ENCODE results near the gene GABRA6. TPM values are rescaled to one million over a fixed set of nuclear protein-coding genes. Genes with fewer than 3 reads are reported as not detected.

Gene GABRA6
- total RNA-seq, 1 experiment from 2014 or later: not detected

GRCh38 chr5:161719157-161719556 lies 33.6 kb downstream of the GABRA6 start:
- ChIA-PET CTCF (no interaction called here), POLR2A (no interaction called here)
- 0 out of 2 replicates have a peak, but pooled peaks cover 3% of the 10 kb centered on the region for H3K9me3 ChIP-seq
- no TSS peak for BruUV-seq (replicated peaks)
- no peaks in the 10 kb centered on the region for H3K36me3 Mint-ChIP-seq (ENCODE audit: insufficient read depth, unreplicated experiment)
- TF ChIP-seq CTCF (IDR thresholded peaks at IDR 0.05; ENCODE audit: insufficient read depth in 1 of 2, low read depth in 1 of 2, low read length in 1 of 2, severe bottlenecking in 1 of 2, unreplicated experiment in 1 of 2): no peak
- no peak for DNase-seq
- H3K4me1 ChIP-seq: no peaks in the 10 kb centered on the region
- H3K36me3 ChIP-seq (ENCODE audit: control insufficient read depth, insufficient read depth, low read length): no peaks in the 10 kb centered on the region
- no peak overlapping the region for H3K4me3 Mint-ChIP-seq (ENCODE audit: unreplicated experiment)
- intact Hi-C loops (cut with micrococcal nuclease; ENCODE audit: unreplicated experiment): no loop called here
- H3K27me3 ChIP-seq (replicated peaks; ENCODE audit: control insufficient read depth, insufficient read depth, low read length): no peaks in the 10 kb centered on the region
- H3K27me3 Mint-ChIP-seq (ENCODE audit: insufficient read depth, unreplicated experiment): no peaks in the 10 kb centered on the region
- H3K4me3 ChIP-seq (ENCODE audit: low read depth, low read length): no peak overlapping the region
- no peak overlapping the region for H3K27ac Mint-ChIP-seq (ENCODE audit: unreplicated experiment)
- H3K4me1 Mint-ChIP-seq (ENCODE audit: low read depth, unreplicated experiment): no peaks in the 10 kb centered on the region
- no peaks in the 10 kb centered on the region for H3K9me3 Mint-ChIP-seq (ENCODE audit: unreplicated experiment)

GRCh38 chr5:161720460-161720859 lies 34.9 kb downstream of the GABRA6 start:
- ChIA-PET CTCF (no interaction called here), POLR2A (no interaction called here)
- H3K27me3 ChIP-seq (replicated peaks; ENCODE audit: control insufficient read depth, insufficient read depth, low read length): no peaks in the 10 kb centered on the region
- DNase-seq: no peak
- Mint-ChIP-seq H3K4me1 (ENCODE audit: low read depth, unreplicated experiment) (no peaks in the 10 kb centered on the region), H3K9me3 (ENCODE audit: unreplicated experiment) (no peaks in the 10 kb centered on the region), H3K27ac (ENCODE audit: unreplicated experiment) (no peak overlapping the region), H3K4me3 (ENCODE audit: unreplicated experiment) (no peak overlapping the region), H3K27me3 (ENCODE audit: insufficient read depth, unreplicated experiment) (peaks cover 4% of the 10 kb centered on the region), H3K36me3 (ENCODE audit: insufficient read depth, unreplicated experiment) (no peaks in the 10 kb centered on the region)
- intact Hi-C loops (cut with micrococcal nuclease; ENCODE audit: unreplicated experiment): no loop called here
- H3K4me3 ChIP-seq (ENCODE audit: low read depth, low read length): no peak overlapping the region
- H3K4me1 ChIP-seq: no peaks in the 10 kb centered on the region
- BruUV-seq (replicated peaks): no TSS peak
- H3K36me3 ChIP-seq (ENCODE audit: control insufficient read depth, insufficient read depth, low read length): no peaks in the 10 kb centered on the region
- TF ChIP-seq CTCF (IDR thresholded peaks at IDR 0.05; ENCODE audit: insufficient read depth in 1 of 2, low read depth in 1 of 2, low read length in 1 of 2, severe bottlenecking in 1 of 2, unreplicated experiment in 1 of 2): no peak
- H3K9me3 ChIP-seq: 0 out of 2 replicates have a peak, but pooled peaks cover 3% of the 10 kb centered on the region

- H3K27me3 ChIP-seq (replicated peaks; ENCODE audit: control insufficient read depth, insufficient read depth, low read length): no peaks in the 10 kb centered on the region
- intact Hi-C loops (cut with micrococcal nuclease; ENCODE audit: unreplicated experiment): no loop called here
- Mint-ChIP-seq H3K27ac (ENCODE audit: unreplicated experiment) (no peak overlapping the region), H3K27me3 (ENCODE audit: insufficient read depth, unreplicated experiment) (peaks cover 3% of the 10 kb centered on the region), H3K4me1 (ENCODE audit: low read depth, unreplicated experiment) (no peaks in the 10 kb centered on the region), H3K4me3 (ENCODE audit: unreplicated experiment) (no peak overlapping the region), H3K36me3 (ENCODE audit: insufficient read depth, unreplicated experiment) (no peaks in the 10 kb centered on the region), H3K9me3 (ENCODE audit: unreplicated experiment) (no peaks in the 10 kb centered on the region)
- BruUV-seq (replicated peaks): no TSS peak
- CTCF ChIA-PET: no interaction called here
- no peak for DNase-seq
- H3K4me1 ChIP-seq: no peaks in the 10 kb centered on the region
- H3K36me3 ChIP-seq (ENCODE audit: control insufficient read depth, insufficient read depth, low read length): no peaks in the 10 kb centered on the region
- no peaks in the 10 kb centered on the region for H3K9me3 ChIP-seq
- no peak for TF ChIP-seq CTCF (IDR thresholded peaks at IDR 0.05; ENCODE audit: insufficient read depth in 1 of 2, low read depth in 1 of 2, low read length in 1 of 2, severe bottlenecking in 1 of 2, unreplicated experiment in 1 of 2)
- H3K4me3 ChIP-seq (ENCODE audit: low read depth, low read length): no peak overlapping the region
- POLR2A ChIA-PET: no interaction called here
Observed at GRCh38 chr5:161734741-161735140, 49.2 kb downstream of the GABRA6 start.

All from Caco-2 (cell line).